Activated T-cell treated with anti-CD3 and anti-CD28 coated beads, Interleukin-2, amount 50 U/mL, for 1 hour (primary cell): Measurements from ENCODE around the gene VWC2.
"Not testable (repeated sequence)": the region's sequence is repeated elsewhere in the genome, so short reads cannot be mapped to it uniquely, and the experiment has no call there.

Source experiments
- DNase-seq: peaks from one replicate; pipeline ENCODE4 v3.0.0-alpha.2; 2020

The VWC2 gene

DNA sequence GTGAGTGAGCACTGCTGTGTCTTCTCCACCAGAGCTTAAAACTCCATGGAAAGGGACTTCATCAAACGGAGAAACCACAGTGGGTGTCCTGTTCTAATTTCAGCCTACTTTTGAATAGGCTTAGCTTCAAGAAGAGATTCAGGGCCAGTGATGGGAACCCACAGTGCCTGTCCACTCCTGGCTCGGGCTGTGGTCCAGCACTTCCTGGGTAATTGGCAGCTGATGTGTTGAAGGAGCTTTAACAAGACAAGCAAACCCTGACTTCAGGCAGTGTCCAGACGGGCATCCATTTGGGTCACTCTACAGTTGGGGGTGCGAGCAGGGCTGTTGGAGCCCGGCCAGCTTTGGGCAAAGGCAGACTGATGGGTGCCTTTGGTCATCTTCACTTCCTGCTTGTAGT lies 14.5 kb downstream of the VWC2 start:
- no peak for DNase-seq

GRCh38 chr7:49788455-49789059 lies 15.1 kb downstream of the VWC2 start:
- DNase-seq, result no peak

DNA sequence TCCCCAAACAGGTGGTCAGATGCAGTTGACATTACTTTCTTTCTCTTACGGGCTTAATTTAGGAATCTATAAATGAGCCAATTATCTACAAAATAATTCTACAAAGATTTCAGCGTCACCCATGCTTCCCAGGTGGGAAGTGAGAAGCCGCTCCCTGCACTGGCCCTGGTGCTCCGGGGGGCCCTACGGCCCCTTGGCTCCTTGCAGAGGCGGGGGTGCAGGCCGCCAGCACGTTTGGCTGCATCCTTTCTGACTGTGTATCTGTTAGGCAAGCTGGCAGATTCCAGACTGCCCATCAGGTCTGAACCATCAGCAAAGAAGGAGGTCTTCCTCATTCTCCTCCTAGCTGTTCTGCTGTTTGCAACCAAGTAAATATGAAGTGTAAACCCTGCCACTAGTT lies 16.3 kb downstream of the VWC2 start:
- DNase-seq, result no peak

- DNase-seq, result no peak
Observed at GRCh38 chr7:49790209-49790608, 16.8 kb downstream of the VWC2 start.

DNA sequence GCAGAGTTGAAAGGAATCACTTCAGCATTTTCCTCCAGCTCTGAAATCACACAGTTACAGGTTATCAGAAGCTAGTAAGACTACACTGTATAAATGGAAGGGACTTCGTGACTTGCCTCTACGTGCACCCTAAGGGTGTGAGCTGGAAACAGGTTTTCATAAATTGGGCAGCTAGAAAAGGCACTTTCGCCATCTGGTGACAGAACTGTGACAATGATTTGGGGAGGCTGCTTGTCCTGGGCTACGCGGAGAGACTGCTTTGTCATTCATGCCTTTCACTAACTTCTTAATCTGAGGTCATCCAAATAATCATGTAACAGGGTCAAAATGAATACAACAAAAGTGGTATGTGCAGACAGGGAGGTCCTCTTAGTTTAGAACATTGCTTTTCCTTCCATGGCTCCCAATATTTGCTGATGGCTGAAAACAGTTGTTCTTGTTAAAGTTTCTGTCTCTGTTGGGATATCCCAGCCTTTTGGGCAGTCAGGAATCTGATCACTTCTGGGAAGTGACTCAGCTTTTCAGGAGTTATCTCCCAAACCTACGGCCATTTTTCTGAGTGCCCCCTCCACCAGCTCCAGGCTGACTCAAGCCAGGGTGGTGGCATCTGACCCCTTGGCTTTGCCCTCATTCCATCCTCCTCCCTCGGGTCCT lies 17.8 kb downstream of the VWC2 start:
- no peak for DNase-seq

GRCh38 chr7:49797987-49798660 lies 24.7 kb downstream of the VWC2 start:
- DNase-seq, result no peak

GRCh38 chr7:49800031-49800430 lies 26.6 kb downstream of the VWC2 start:
- no peak for DNase-seq

- no peak for DNase-seq
Observed at GRCh38 chr7:49802600-49802999, 29.2 kb downstream of the VWC2 start.

- no peak for DNase-seq
Observed at GRCh38 chr7:49803812-49804211, 30.4 kb downstream of the VWC2 start.

GRCh38 chr7:49805371-49806007 lies 32.1 kb downstream of the VWC2 start:
- no peak for DNase-seq

DNA sequence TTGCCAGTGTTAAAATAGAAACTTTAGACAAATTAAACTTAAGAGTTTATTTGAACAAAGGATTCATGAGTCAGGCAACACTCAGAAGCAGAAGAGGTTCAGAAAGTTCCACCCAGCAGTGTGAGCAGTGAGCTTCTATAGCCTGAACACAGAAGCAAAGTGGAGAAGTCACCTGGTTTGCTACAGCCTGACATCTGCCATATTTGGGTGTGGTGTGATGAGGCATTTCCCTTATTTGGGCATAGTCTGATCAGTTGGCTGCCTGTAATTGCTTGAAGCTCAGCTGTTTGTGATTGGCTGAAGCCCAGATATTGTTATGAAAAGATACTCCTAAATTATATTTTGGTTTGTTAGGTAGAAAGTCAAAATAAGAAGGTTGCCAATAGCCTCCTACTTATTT lies 39.1 kb downstream of the VWC2 start:
- no peak for DNase-seq

DNA sequence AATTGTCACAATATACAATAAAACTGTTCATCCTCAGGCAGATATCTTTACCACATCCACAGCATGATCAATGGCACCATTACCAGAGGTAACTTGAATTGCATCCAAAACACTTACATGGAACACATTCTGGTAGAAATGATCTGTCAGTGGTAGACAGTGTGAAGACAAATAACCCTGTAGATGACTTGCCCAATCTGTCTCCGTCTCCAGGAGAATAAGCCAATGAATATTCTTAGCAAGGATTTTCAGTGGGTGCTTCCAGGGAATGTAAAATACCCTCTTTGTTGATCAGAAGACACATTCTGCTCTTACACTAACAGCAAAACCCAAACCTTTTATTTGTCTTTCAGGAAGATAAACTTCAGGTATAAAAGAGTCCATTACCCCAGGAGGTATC lies 43.8 kb downstream of the VWC2 start:
- DNase-seq, result no peak

DNA sequence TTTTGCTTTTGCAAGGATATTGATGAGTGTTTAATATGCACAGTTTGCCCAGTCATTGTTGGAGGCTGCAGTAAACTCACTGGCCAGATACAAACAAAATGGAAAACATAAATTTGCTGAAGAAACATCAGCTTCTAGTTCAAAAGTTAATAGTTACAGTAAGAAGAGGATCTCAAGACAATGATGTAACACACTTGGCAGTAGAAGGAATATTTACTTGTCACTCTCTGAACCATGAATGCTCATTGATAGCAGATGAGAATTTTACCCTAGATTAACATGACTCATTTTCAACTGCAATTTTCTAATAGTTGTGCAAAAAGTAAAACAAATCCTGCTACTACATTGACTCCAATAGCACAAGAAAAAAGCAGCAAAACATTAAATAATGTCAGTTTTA lies 47.7 kb downstream of the VWC2 start:
- DNase-seq, result no peak

- no peak for DNase-seq
Observed at GRCh38 chr7:49822856-49823255, 49.4 kb downstream of the VWC2 start.

DNA sequence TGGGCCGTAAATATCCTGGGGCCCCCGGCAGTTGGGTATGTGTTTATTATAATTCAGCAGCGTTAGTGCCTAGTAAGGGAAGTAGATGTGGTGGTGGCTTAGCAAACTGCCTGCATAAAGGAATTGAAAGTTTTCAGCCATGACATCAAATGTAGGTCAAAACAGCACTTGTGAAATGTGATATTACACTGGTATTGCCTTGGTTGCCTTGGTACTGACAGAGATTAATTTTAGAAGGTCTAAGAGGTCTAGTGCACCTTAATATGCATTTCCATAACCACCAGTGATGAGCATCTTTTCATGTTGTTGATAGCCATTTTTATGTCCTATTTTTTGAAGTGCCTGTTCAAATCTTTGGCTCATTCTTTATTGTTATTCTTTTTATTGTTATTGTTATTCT lies 50.1 kb downstream of the VWC2 start:
- DNase-seq, result no peak

GRCh38 chr7:49839863-49840645 lies 66.6 kb downstream of the VWC2 start:
- DNase-seq, result no peak

DNA sequence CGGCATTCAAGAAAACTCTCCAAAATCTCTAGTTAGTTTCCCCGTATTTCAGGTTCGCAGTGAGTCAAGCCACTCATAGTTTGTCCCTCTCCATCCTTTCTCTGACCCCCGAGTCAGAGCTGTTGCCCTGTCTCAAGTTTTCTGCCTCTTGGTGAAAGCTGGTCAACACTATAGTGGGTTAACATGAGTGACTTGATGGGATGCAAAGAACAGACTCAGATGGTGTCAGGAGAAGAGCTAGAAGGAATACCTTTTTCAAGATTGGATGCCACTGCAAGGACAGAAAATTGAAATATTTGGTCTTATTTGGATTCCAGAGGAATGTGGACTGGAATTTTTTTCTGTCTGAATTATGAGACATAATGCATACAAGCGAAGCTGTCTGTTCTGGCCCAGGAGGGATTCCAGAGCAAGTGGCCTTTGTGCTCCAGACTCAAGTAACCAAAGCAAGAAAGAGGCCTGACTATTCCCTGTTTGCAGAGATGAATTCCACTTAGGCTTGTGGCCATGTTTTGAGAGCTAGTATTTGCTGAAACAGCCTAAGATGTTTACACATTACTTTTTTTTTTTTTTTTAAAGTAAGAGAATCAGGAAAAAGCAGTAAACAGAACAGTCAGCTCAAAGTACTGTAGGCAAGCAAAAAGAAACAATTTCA lies 67.4 kb downstream of the VWC2 start:
- DNase-seq, result no peak

- no peak for DNase-seq
Observed at GRCh38 chr7:49845626-49846025, 72.2 kb downstream of the VWC2 start.

GRCh38 chr7:49848211-49848841 lies 74.9 kb downstream of the VWC2 start:
- DNase-seq, result no peak

GRCh38 chr7:49850921-49851613 lies 77.6 kb downstream of the VWC2 start:
- no peak for DNase-seq

DNA sequence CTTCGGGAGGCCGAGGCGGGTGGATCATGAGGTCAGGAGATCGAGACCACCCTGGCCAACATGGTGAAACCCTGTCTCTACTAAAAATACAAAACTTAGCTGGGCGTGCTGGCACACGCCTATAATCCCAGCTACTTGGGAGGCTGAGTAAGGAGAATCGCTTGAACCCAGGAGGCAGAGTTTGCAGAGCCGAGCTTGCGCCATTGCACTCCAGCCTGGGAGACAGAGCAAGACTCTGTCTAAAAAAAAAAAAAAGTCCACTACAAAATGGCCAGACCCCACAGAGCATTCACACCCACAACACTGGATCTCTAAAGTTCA lies 78.1 kb downstream of the VWC2 start:
- DNase-seq, result not testable (repeated sequence)
